ENCODE data around the gene ATP1A1.

Gene ATP1A1

DNA sequence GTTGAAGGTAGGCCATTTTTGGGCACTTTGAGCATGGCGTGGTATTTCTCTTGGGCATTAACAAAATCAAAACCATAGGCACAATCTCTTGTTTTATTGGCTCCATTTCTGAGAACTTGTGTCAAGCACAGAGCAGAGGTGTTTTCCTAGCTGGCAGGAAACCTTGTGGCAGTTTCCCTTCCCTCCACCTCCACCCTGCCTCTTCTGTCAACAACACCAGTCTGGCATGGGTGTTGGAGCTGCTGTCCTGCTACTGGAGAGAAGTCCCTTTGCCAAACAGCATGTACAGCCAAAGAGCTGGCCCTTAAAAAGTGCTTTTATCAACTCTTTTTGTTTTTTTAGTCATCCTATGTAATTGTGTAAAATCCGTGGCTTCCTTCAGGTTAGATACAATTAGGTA is 16.0 kb downstream of the ATP1A1 start:
- no peaks in the 10 kb centered on the region for H3K4me1 ChIP-seq (ENCODE audit: control insufficient read depth, insufficient read depth, low read length)
- H3K36me3 ChIP-seq (ENCODE audit: control insufficient read depth, insufficient read depth, low read length) = peaks cover 37% of the 10 kb centered on the region
- H3K27ac ChIP-seq (ENCODE audit: low read length) = no peak overlapping the region
- WGBS (ENCODE audit: insufficient coverage, insufficient read length) = no CpG with 5 or more reads among the region's 2 CpGs
- H3K9me3 ChIP-seq (ENCODE audit: control insufficient read depth, insufficient read depth, low read length) = no peaks in the 10 kb centered on the region
- DNase-seq (ENCODE audit: low read depth, low spot score) = no peak
- no peak overlapping the region for H3K4me3 ChIP-seq (ENCODE audit: low read length)
- H3K27me3 ChIP-seq (ENCODE audit: control insufficient read depth, insufficient read depth, low read length) = no peaks in the 10 kb centered on the region; the same call in 1 of the 2 replicates

DNA sequence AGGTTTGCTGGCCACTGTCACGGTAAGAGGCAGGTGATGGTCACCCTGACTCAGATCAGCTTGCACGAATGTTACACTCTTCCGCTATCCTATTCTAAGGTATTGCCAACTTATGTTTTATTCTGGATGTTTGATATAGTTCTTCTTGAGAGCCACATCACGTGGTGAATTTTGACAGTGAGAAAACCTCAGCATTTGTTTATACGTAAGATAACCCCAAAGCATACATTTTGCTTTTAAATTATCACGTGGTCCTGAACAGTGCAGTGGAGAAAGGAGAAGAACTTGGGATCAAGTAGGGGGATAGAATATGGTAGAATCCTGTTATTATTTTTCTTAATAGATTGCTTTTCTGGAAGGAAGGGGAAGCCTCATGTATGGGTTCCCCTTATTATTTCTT is 16.6 kb downstream of the ATP1A1 start:
- H3K4me3 ChIP-seq (ENCODE audit: low read length) = no peak overlapping the region
- DNase-seq (ENCODE audit: low read depth, low spot score) = no peak
- peaks cover 37% of the 10 kb centered on the region for H3K36me3 ChIP-seq (ENCODE audit: control insufficient read depth, insufficient read depth, low read length)
- WGBS (ENCODE audit: insufficient coverage, insufficient read length) = no CpG with 5 or more reads among the region's 6 CpGs
- no peak overlapping the region for H3K27ac ChIP-seq (ENCODE audit: low read length)
- H3K4me1 ChIP-seq (ENCODE audit: control insufficient read depth, insufficient read depth, low read length) = no peaks in the 10 kb centered on the region
- no peaks in the 10 kb centered on the region; the same call in 1 of the 2 replicates for H3K27me3 ChIP-seq (ENCODE audit: control insufficient read depth, insufficient read depth, low read length)
- H3K9me3 ChIP-seq (ENCODE audit: control insufficient read depth, insufficient read depth, low read length) = no peaks in the 10 kb centered on the region

DNA sequence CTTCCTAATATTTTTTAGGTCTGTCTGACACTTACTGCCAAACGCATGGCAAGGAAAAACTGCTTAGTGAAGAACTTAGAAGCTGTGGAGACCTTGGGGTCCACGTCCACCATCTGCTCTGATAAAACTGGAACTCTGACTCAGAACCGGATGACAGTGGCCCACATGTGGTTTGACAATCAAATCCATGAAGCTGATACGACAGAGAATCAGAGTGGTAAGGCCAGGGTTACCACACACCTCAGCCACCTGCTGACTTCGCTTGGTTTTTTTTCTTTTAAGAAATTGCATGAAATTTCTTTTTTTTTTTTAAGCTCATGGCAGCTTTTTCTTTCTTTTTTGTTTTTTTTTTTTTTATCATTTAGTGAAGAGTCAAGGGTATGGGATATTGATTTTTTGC is 17.2 kb downstream of the ATP1A1 start:
- no peaks in the 10 kb centered on the region; the same call in 1 of the 2 replicates for H3K27me3 ChIP-seq (ENCODE audit: control insufficient read depth, insufficient read depth, low read length)
- WGBS (ENCODE audit: insufficient coverage, insufficient read length) = no CpG with 5 or more reads among the region's 5 CpGs
- H3K27ac ChIP-seq (ENCODE audit: low read length) = no peak overlapping the region
- H3K4me1 ChIP-seq (ENCODE audit: control insufficient read depth, insufficient read depth, low read length) = no peaks in the 10 kb centered on the region
- H3K36me3 ChIP-seq (ENCODE audit: control insufficient read depth, insufficient read depth, low read length) = peaks cover 37% of the 10 kb centered on the region
- H3K4me3 ChIP-seq (ENCODE audit: low read length) = no peak overlapping the region
- DNase-seq (ENCODE audit: low read depth, low spot score) = no peak
- H3K9me3 ChIP-seq (ENCODE audit: control insufficient read depth, insufficient read depth, low read length) = no peaks in the 10 kb centered on the region

DNA sequence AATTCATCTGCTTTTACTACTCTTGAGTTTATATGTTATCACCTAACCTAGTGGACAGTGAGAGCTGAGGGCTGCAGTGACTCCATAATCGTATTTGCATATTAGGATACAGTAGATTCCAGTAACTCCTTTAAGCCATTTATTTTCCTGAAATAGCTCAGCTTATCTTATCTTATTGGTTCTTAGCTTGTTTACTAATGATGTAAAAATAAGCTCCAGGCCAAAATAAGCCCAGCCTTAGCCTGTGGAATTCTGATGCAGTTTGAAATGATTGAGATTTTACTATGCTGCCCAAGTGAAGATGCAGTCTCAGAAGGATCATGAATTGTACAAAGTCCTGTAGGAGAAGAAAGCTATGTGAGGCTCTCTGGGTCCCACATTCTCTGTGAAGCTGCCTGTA is 18.1 kb downstream of the ATP1A1 start:
- Histone ChIP-seq H3K9me3 (ENCODE audit: control insufficient read depth, insufficient read depth, low read length) (no peaks in the 10 kb centered on the region), H3K4me1 (ENCODE audit: control insufficient read depth, insufficient read depth, low read length) (no peaks in the 10 kb centered on the region), H3K27ac (ENCODE audit: low read length) (no peak overlapping the region), H3K4me3 (ENCODE audit: low read length) (no peak overlapping the region), H3K27me3 (ENCODE audit: control insufficient read depth, insufficient read depth, low read length) (no peaks in the 10 kb centered on the region; the same call in 1 of the 2 replicates), H3K36me3 (ENCODE audit: control insufficient read depth, insufficient read depth, low read length) (peaks cover 38% of the 10 kb centered on the region)
- WGBS (ENCODE audit: insufficient coverage, insufficient read length) = no CpG with 5 or more reads among the region's 1 CpG
- no peak for DNase-seq (ENCODE audit: low read depth, low spot score)

DNA sequence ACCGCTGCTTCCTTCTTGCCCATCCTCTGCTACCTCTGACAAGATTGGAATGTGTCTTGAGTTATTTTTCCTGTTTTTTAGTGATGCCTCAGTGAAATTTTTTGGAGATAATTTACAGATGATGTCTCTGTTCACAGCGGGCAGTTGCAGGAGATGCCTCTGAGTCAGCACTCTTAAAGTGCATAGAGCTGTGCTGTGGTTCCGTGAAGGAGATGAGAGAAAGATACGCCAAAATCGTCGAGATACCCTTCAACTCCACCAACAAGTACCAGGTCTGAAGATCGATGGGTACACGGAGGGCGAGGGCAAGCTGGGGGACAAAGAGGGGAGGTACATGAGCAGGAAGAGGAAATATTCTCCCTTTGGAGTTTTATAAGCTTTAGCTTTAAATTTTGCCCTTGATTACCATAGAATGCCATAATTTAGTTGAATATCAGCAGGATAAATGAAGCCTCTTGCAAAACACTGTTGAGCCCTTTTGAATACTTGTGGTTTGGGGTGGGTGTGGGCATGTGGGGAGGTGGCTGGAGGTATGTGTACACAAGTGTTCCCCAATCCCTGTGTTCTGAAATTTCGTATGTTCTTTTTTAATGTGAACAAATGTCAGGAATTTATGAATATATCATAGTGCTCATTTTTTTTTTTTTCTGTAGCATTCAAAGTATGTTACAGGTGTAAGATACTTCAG is 19.8 kb downstream of the ATP1A1 start:
- H3K4me1 ChIP-seq (ENCODE audit: control insufficient read depth, insufficient read depth, low read length) = no peaks in the 10 kb centered on the region
- no peak for DNase-seq (ENCODE audit: low read depth, low spot score)
- WGBS (ENCODE audit: insufficient coverage, insufficient read length) = no CpG with 5 or more reads among the region's 10 CpGs
- H3K27ac ChIP-seq (ENCODE audit: low read length) = no peak overlapping the region
- no peaks in the 10 kb centered on the region; the same call in 1 of the 2 replicates for H3K27me3 ChIP-seq (ENCODE audit: control insufficient read depth, insufficient read depth, low read length)
- peaks cover 42% of the 10 kb centered on the region for H3K36me3 ChIP-seq (ENCODE audit: control insufficient read depth, insufficient read depth, low read length)
- H3K4me3 ChIP-seq (ENCODE audit: low read length) = no peak overlapping the region
- H3K9me3 ChIP-seq (ENCODE audit: control insufficient read depth, insufficient read depth, low read length) = no peaks in the 10 kb centered on the region

DNA sequence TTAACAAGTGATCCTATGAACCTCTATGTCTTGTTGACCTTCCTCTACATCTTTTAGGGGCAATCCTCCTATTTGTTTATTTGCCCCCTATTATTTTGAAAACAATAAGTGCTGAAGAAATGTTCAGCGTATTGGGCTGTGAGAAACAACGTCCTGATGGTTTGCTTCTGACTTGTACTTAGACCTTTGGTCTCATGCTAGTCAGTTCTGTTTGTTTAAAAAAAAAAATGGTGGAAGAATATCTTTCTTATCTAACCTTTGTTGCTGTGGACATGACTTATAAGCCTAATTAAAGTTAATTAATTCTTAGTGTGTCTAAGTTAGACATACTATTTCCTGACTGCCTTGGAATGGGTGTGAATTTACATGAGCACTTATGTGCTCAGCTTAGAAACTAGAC is 20.7 kb downstream of the ATP1A1 start:
- Histone ChIP-seq H3K27ac (ENCODE audit: low read length) (no peak overlapping the region), H3K4me3 (ENCODE audit: low read length) (no peak overlapping the region), H3K36me3 (ENCODE audit: control insufficient read depth, insufficient read depth, low read length) (peaks cover 44% of the 10 kb centered on the region), H3K27me3 (ENCODE audit: control insufficient read depth, insufficient read depth, low read length) (no peaks in the 10 kb centered on the region; the same call in 1 of the 2 replicates), H3K9me3 (ENCODE audit: control insufficient read depth, insufficient read depth, low read length) (no peaks in the 10 kb centered on the region), H3K4me1 (ENCODE audit: control insufficient read depth, insufficient read depth, low read length) (no peaks in the 10 kb centered on the region)
- no peak for DNase-seq (ENCODE audit: low read depth, low spot score)
- no CpG with 5 or more reads among the region's 2 CpGs for WGBS (ENCODE audit: insufficient coverage, insufficient read length)

DNA sequence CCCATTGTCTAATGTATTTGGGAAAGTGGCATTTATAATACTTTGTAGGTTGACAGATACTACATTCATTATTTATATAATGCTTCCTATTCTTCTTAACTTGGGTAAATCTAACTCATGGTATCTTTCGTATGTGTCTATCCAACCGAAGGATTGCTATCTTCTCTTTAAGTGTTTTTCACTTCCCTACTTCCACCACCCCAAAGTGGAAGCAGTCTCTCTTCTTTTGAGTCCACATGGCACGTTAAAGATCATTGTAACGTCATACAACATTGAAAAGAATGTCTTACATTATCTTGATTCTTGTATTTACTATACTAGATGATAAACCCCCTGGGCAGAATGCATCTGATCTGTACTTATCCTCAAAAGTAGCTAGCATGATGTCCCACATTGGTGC is 21.2 kb downstream of the ATP1A1 start:
- H3K27ac ChIP-seq (ENCODE audit: low read length) = no peak overlapping the region
- no peaks in the 10 kb centered on the region for H3K9me3 ChIP-seq (ENCODE audit: control insufficient read depth, insufficient read depth, low read length)
- H3K4me1 ChIP-seq (ENCODE audit: control insufficient read depth, insufficient read depth, low read length) = no peaks in the 10 kb centered on the region
- peaks cover 42% of the 10 kb centered on the region for H3K36me3 ChIP-seq (ENCODE audit: control insufficient read depth, insufficient read depth, low read length)
- WGBS (ENCODE audit: insufficient coverage, insufficient read length) = no CpG with 5 or more reads among the region's 4 CpGs
- H3K27me3 ChIP-seq (ENCODE audit: control insufficient read depth, insufficient read depth, low read length) = no peaks in the 10 kb centered on the region; the same call in 1 of the 2 replicates
- no peak for DNase-seq (ENCODE audit: low read depth, low spot score)
- no peak overlapping the region for H3K4me3 ChIP-seq (ENCODE audit: low read length)

DNA sequence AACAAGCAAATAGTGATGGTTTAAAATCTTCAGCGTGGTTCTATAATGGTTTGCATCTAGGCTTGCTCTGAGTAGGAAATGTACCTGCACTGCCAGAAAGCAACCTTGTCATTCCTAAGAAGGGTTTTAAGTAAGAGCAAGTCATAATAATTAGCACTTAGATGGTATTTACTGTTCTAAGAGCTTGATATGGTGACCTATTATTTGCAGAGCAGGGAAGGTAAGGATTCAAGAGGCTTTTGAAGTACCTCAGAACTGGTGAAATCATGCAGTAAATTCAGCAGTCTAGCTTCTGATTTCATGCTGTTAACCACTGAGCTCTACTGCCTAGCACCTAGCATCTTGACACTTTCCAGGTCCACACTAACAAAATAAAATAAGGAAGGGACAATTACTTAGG is 23.7 kb downstream of the ATP1A1 start:
- H3K27ac ChIP-seq (ENCODE audit: low read length) = no peak overlapping the region
- H3K9me3 ChIP-seq (ENCODE audit: control insufficient read depth, insufficient read depth, low read length) = no peaks in the 10 kb centered on the region
- H3K27me3 ChIP-seq (ENCODE audit: control insufficient read depth, insufficient read depth, low read length) = no peaks in the 10 kb centered on the region
- no CpG with 5 or more reads among the region's 1 CpG for WGBS (ENCODE audit: insufficient coverage, insufficient read length)
- DNase-seq (ENCODE audit: low read depth, low spot score) = no peak
- H3K4me1 ChIP-seq (ENCODE audit: control insufficient read depth, insufficient read depth, low read length) = no peaks in the 10 kb centered on the region
- H3K36me3 ChIP-seq (ENCODE audit: control insufficient read depth, insufficient read depth, low read length) = peaks cover 51% of the 10 kb centered on the region
- H3K4me3 ChIP-seq (ENCODE audit: low read length) = no peak overlapping the region

DNA sequence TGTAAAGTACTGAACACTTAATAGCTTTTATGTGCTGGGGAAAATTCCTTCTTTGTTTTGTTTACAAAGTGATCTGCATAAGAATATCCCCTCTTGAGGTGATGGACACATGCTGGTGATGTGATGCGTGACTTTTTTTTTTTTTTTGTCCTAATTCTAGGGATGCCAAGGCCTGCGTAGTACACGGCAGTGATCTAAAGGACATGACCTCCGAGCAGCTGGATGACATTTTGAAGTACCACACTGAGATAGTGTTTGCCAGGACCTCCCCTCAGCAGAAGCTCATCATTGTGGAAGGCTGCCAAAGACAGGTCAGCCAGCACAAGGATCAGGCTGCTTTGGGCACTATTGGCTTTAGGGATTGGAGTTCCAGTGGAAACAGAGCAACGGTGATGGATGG is 24.7 kb downstream of the ATP1A1 start:
- Histone ChIP-seq H3K36me3 (ENCODE audit: control insufficient read depth, insufficient read depth, low read length) (peaks cover 53% of the 10 kb centered on the region), H3K4me1 (ENCODE audit: control insufficient read depth, insufficient read depth, low read length) (no peaks in the 10 kb centered on the region), H3K9me3 (ENCODE audit: control insufficient read depth, insufficient read depth, low read length) (no peaks in the 10 kb centered on the region), H3K4me3 (ENCODE audit: low read length) (no peak overlapping the region), H3K27me3 (ENCODE audit: control insufficient read depth, insufficient read depth, low read length) (no peaks in the 10 kb centered on the region), H3K27ac (ENCODE audit: low read length) (no peak overlapping the region)
- WGBS (ENCODE audit: insufficient coverage, insufficient read length) = no CpG with 5 or more reads among the region's 5 CpGs
- no peak for DNase-seq (ENCODE audit: low read depth, low spot score)

DNA sequence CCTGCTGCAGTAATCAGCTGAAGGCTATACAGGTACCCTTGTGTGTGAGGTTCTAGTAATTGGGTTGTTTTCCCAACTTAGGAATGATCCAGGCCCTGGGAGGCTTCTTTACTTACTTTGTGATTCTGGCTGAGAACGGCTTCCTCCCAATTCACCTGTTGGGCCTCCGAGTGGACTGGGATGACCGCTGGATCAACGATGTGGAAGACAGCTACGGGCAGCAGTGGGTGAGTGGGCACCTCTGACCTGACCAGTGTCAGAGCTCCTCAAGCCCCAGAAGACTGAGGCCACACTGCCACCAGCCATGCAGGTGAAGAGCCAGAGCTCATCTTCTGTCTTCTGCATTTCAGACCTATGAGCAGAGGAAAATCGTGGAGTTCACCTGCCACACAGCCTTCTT is 27.7 kb downstream of the ATP1A1 start:
- peaks cover 65% of the 10 kb centered on the region for H3K36me3 ChIP-seq (ENCODE audit: control insufficient read depth, insufficient read depth, low read length)
- no peaks in the 10 kb centered on the region for H3K27me3 ChIP-seq (ENCODE audit: control insufficient read depth, insufficient read depth, low read length)
- DNase-seq (ENCODE audit: low read depth, low spot score) = no peak
- no peak overlapping the region for H3K4me3 ChIP-seq (ENCODE audit: low read length)
- H3K4me1 ChIP-seq (ENCODE audit: control insufficient read depth, insufficient read depth, low read length) = no peaks in the 10 kb centered on the region
- H3K27ac ChIP-seq (ENCODE audit: low read length) = no peak overlapping the region
- no CpG with 5 or more reads among the region's 6 CpGs for WGBS (ENCODE audit: insufficient coverage, insufficient read length)
- H3K9me3 ChIP-seq (ENCODE audit: control insufficient read depth, insufficient read depth, low read length) = no peaks in the 10 kb centered on the region

DNA sequence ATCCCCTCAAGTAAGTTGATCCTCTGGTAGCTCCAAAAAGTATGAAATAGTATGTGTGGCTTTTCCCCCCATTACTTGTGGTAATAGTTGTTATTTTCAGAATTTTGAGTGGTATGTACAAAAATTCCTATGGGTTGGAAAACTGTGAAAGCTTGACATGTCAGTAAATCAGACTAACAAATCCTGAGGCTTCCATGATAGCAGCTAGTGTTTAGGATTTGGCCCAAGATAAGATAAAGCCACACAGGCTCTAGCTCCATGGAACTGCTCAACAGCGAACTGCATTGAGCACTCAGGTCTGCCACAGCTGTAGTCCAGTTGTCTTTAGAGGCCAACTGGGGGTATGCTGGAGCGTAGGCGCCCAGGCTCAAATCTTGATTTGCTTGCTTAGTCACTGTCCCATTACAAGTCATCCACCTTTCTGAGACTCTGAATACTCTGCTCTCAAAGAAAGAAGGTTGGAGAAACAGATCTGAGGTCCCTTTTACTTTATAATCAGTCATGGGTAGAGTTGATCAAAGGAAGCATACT is 28.7 kb downstream of the ATP1A1 start:
- Histone ChIP-seq H3K27me3 (ENCODE audit: control insufficient read depth, insufficient read depth, low read length) (no peaks in the 10 kb centered on the region), H3K4me1 (ENCODE audit: control insufficient read depth, insufficient read depth, low read length) (no peaks in the 10 kb centered on the region), H3K9me3 (ENCODE audit: control insufficient read depth, insufficient read depth, low read length) (no peaks in the 10 kb centered on the region), H3K36me3 (ENCODE audit: control insufficient read depth, insufficient read depth, low read length) (peaks cover 64% of the 10 kb centered on the region), H3K4me3 (ENCODE audit: low read length) (no peak overlapping the region), H3K27ac (ENCODE audit: low read length) (no peak overlapping the region)
- DNase-seq (ENCODE audit: low read depth, low spot score) = no peak
- WGBS (ENCODE audit: insufficient coverage, insufficient read length) = no CpG with 5 or more reads among the region's 3 CpGs
